K562 (cell line): Measurements from ENCODE around the gene INO80. TPM values are rescaled to one million over a fixed set of nuclear protein-coding genes. Genes with fewer than 3 reads are reported as not detected.

Experiments
- ARID2 ChIP-seq: fragments of 450-650 bp; IDR thresholded peaks from 2 replicates; pipeline ENCODE4 v1.6.1; 2017; ENCODE audit warnings: antibody characterized with exemption, mild to moderate bottlenecking
- REST ChIP-seq, 2 experiments: fragments of 450-650 bp; formaldehyde crosslinking in 1 of 2; IDR thresholded peaks; 2 replicates each; pipeline versions ENCODE4 v1.4.0 to v1.6.1; 2014 to 2020; ENCODE audit warnings: mild to moderate bottlenecking in 2 of 2, borderline replicate concordance in 1 of 2, low read depth in 1 of 2
- ZBTB8A ChIP-seq: fragments of 450-650 bp; IDR thresholded peaks from 2 replicates; pipeline ENCODE4 v1.6.1; 2018; ENCODE audit warnings: mild to moderate bottlenecking, moderate library complexity; ENCODE audit not compliant: partially characterized antibody
- polyA plus RNA-seq, 8 experiments: library from polyadenylated mRNA; depleted of rRNA in 4 of 8; stranded (reverse) in 5 of 8; unstranded in 3 of 8; fragments of >200 nt; fragmentation: Nextera tagmentation in 2 of 8; fragmentation: Illumina TruSeq in 1 of 8; extraction: Ambion mirVana in 2 of 8; extraction: Trizol in 1 of 8; gene quantifications; 2 replicates each; pipeline versions ENCODE4 v1.2.1 to v1.2.3, GENCODE V29; 2011 to 2014; ENCODE audit warnings: inconsistent platforms in 1 of 8, missing spikeins in 1 of 8
- total RNA-seq, 7 experiments: library from RNA; depleted of rRNA in 6 of 7; stranded (reverse); fragments of >200 nt in 6 of 7; fragmentation: Illumina TruSeq in 2 of 7; extraction: Trizol in 2 of 7; gene quantifications; 2 replicates each; pipeline versions ENCODE4 v1.2.1 to v1.2.3, GENCODE V29; 2011 to 2021; ENCODE audit warnings: low replicate concordance in 1 of 7

The INO80 gene
- total and polyA plus RNA-seq, 9 of the 15 experiments (the other 6 are each of a cell fraction or from before 2014, with no cell fraction given), result 1.1 to 25.7 (median 19.9) TPM

- TF ChIP-seq REST (IDR thresholded peaks at IDR 0.05; ENCODE audit: borderline replicate concordance) (no peak), REST (CRISPR knock-in tag; IDR thresholded peaks at IDR 0.05; ENCODE audit: low read depth) (no peak), ZBTB8A (no peak), ARID2 (no peak)
Measured at GRCh38 chr15:40995656-40996055, 120.4 kb downstream of the INO80 start (continued).
